GM04504 (cell line): Measurements from ENCODE around the gene KIAA1755.

Experiments used
- DNase-seq: peaks from one replicate; pipeline ENCODE4 v3.0.0-alpha.2; 2012; ENCODE audit warnings: low read depth

The KIAA1755 gene

DNA sequence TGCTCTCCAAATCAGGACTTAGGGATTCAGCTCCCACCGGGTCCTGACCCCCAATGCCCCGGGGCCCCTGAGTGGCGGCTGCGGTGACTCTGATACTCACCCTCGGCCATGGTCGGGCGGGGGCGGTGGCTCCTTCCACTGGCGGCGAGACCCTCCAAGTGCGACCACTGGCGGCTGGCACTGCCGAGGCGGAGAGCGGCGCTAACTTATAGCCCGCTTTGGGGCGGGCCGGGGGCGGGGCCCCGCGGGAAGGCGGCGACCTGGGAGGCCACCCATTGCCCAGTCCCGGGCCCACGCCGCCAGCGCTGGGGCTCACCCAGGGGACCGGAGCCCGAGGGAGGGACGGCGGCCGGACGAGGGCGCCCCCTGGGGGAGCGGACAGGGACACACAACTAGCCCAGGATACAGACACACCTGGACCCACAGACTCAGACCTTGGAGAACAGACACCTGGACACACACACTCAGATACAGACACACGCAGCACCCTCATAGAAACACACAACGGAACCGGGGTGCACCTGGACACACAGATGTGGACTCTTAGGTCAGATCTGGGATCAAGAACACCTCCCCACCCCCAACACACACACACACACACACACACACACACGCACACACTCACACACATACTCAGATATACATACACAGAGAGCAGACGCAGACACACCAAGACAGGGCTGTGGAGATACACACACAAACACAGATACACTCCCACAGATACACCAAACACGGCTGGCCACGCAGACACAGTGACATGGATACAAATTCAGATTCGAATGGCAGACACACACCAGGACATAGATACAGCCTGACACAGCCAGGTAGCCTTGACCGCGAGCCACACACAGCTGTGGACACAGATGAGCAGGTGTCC, 95.2 kb downstream of the KIAA1755 start, which contains the start of gene TGM2:
Gene TGM2 (minus strand): TSS at position 182 of the 877 bp plus-strand sequence. CDS start 72 bp downstream, at position 110.
- no peak for DNase-seq

DNA sequence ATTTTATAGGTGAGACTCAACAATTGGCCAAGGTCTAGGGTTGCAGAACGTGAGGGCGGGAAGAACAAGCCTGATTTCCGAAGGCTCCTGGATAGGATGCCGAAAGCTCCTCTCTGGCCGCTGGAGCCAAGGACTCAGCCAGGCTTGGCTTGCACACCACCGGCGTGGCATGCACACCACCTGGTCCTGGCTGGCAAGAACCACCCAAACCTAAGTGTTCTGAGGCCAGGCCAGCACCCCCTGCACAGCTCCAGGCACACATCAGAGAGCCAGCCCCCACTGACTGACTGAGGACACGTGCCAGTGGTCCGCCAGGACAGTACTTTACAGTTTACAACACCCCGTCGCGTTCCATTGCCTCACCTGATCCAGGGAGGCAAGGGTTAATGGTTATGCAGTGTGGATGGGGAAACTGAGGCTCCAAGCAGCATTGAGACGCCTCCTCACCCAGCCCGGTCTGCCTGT, 95.9 kb downstream of the KIAA1755 start:
- DNase-seq, result no peak

DNA sequence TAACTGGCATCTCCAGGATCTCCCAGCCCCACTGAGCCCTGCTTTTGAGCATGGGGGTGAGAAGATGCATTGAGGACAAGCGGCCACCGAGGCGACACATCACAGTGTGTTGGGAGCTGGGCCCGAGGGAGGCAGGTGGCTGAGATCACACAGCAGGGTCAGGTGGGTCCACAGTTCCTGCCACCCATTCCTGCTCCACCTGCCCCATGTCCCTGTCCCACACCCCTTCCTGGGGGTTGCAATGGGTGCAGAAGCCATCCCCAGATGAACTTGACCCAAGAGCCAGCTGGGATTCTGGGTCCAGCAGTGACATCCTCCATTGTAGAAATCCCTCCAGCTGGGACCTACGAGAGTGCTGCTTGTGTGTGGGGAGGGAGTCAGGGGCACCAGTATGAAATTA, 96.5 kb downstream of the KIAA1755 start:
- no peak for DNase-seq

DNA sequence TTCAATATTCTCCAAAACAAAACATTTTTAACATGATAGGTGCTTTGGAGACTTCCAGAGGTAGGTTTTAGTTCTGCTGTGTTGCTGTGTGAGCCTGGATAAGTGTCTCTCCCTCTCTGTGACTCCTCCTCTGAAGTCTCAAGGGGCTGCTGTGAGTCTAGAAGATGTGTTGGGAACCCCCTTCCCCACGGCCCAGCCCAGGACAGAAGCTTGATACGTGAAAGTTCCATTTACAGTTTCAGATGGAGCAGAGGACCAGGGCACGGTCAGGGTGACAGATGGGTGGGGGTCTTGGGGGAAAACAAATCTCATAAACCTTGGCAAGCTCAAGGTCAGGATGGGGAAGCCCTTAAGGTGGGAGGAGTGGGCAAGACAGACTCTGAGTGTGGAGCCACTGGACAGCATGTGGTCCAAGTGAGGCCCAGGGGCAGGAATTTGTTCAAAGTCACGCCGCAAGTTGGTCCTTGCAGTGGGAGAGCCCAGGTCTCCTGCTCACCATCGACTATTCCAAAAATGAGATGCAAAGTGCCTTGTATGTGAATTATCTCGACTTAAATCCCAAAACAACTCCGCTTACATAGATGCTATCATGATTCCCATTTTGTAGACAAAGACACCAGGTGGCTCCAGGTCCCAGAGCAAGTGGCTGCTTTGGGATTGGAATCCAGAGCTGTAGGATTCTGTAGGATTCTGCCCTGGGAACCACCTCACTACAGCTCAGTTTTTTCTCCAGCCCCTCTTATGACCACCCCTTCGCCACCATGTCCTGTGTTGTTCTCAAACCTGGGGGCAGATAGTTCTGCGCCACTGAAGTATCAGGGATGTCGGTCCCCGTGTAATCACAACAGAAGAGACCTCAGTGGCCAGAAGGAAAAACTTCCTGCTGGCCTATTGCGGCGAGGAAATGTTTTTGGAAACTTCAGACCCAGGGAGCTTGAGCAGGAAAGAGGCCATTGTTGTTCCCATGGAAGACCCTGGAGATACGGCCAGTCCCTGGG, 97.4 kb downstream of the KIAA1755 start:
- no peak for DNase-seq

DNA sequence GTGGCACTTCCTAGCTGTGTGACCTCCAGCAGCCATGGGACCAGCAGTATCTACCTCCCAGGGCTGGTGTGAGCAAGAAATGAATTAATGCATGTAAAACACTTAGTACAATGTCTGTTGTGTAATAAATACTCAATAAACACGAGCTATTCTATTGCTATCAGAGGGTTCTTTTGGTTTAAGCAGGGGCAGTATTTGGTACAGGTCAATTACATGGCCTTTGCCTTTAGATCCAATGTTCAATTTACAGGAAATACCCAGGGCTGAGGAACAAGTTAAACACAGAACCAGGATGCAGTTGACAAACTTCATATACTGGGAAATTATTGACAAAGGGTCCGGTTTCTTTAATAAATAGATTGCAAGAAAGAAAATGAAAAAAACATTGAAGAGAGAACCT, 98.4 kb downstream of the KIAA1755 start:
- DNase-seq, result no peak

DNA sequence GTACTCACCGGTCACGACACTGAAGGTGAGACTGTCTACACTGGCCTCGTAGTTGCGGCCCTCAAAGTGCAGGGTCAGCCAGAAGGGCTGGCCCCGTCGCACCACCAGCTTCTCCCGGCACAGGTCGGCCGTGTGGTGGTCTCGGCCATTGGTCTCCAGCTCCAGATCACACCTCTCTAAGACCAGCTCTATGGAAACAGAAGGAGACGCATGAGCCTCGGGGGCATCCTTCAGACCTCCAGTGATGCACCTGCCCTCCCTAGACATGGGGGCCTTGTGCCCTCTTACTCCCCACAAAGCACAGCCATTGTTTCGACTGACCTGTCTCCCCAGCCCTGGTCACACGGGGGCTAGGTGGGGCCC, 99.1 kb downstream of the KIAA1755 start:
- no peak for DNase-seq
